Mesenchymal stem cell (in vitro differentiated cells and primary cell): ENCODE results near the gene ESRP2.

ENCODE experiments used
- DNase-seq: peaks from one replicate; pipeline ENCODE4 v3.0.0-alpha.2; 2013
- H2AFZ ChIP-seq: one replicate; pipeline ENCODE4 v1.6.1; 2013; ENCODE audit warnings: low read depth, mild to moderate bottlenecking, control low read depth, inconsistent platforms, low read length, moderate library complexity
- H2AK5ac ChIP-seq: 2 replicates; pipeline ENCODE4 v1.6.1; 2013; ENCODE audit warnings: low read length, moderate library complexity, mild to moderate bottlenecking, inconsistent platforms; ENCODE audit not compliant: severe bottlenecking
- H2BK120ac ChIP-seq: one replicate; pipeline ENCODE4 v1.6.1; 2013; ENCODE audit warnings: low read depth, mild to moderate bottlenecking, inconsistent platforms, low read length, moderate library complexity
- H2BK12ac ChIP-seq, 2 experiments: one replicate each; pipeline ENCODE4 v1.6.1; 2013; ENCODE audit warnings: inconsistent platforms in 2 of 2, low read length in 2 of 2, mild to moderate bottlenecking in 2 of 2, moderate library complexity in 2 of 2, control low read depth in 1 of 2
- H2BK15ac ChIP-seq: one replicate; pipeline ENCODE4 v1.6.1; 2013; ENCODE audit warnings: mild to moderate bottlenecking, low read depth, inconsistent platforms; ENCODE audit not compliant: poor library complexity, severe bottlenecking
- H2BK5ac ChIP-seq: 2 replicates; pipeline ENCODE4 v1.6.1; 2013; ENCODE audit warnings: low read depth, mild to moderate bottlenecking, low read length, control low read depth, inconsistent platforms; ENCODE audit not compliant: poor library complexity, severe bottlenecking
- H3K14ac ChIP-seq, 2 experiments: one replicate each; pipeline ENCODE4 v1.6.1; 2013; ENCODE audit warnings: inconsistent platforms in 2 of 2, low read length in 2 of 2, control low read depth in 1 of 2, mild to moderate bottlenecking in 1 of 2, moderate library complexity in 1 of 2
- H3K18ac ChIP-seq, 2 experiments: one replicate each; pipeline ENCODE4 v1.6.1; 2013; ENCODE audit warnings: inconsistent platforms in 2 of 2, low read length in 2 of 2, control low read depth in 1 of 2, low read depth in 1 of 2, mild to moderate bottlenecking in 1 of 2
- H3K23ac ChIP-seq, 2 experiments: one replicate each; pipeline ENCODE4 v1.6.1; 2013; ENCODE audit warnings: inconsistent platforms in 2 of 2, low read length in 2 of 2, mild to moderate bottlenecking in 2 of 2, moderate library complexity in 2 of 2, control low read depth in 1 of 2
- H3K27ac ChIP-seq: 2 replicates; pipeline ENCODE4 v1.5.1; 2013; ENCODE audit warnings: mild to moderate bottlenecking, moderate library complexity, low read length, control low read depth, inconsistent platforms; ENCODE audit not compliant: poor library complexity, severe bottlenecking
- H3K27me3 ChIP-seq, 2 experiments: 2 replicates each; pipeline versions ENCODE4 v1.6.1 to v1.7.0; 2013; ENCODE audit warnings: low read length in 2 of 2, mild to moderate bottlenecking in 2 of 2, moderate library complexity in 2 of 2, control low read depth in 1 of 2, inconsistent platforms in 1 of 2; ENCODE audit not compliant: control insufficient read depth in 1 of 2, insufficient read depth in 1 of 2
- H3K36me3 ChIP-seq, 2 experiments: 2 replicates each; pipeline versions ENCODE4 v1.6.1 to v1.7.0; 2013; ENCODE audit warnings: low read length in 2 of 2, control low read depth in 1 of 2, inconsistent platforms in 1 of 2, low read depth in 1 of 2, mild to moderate bottlenecking in 1 of 2; ENCODE audit not compliant: insufficient read depth in 2 of 2, control insufficient read depth in 1 of 2
- H3K4ac ChIP-seq, 2 experiments: one replicate each; pipeline ENCODE4 v1.6.1; 2013; ENCODE audit warnings: inconsistent platforms in 2 of 2, low read length in 2 of 2, mild to moderate bottlenecking in 2 of 2, moderate library complexity in 2 of 2, control low read depth in 1 of 2, low read depth in 1 of 2
- H3K4me1 ChIP-seq: 2 replicates; pipeline ENCODE4 v1.6.1; 2013; ENCODE audit warnings: low read depth, low read length, control low read depth; ENCODE audit not compliant: control insufficient read depth, insufficient read depth
- H3K4me2 ChIP-seq: 2 replicates; pipeline ENCODE4 v1.6.1; 2013; ENCODE audit warnings: low read length, mild to moderate bottlenecking, inconsistent platforms; ENCODE audit not compliant: poor library complexity, severe bottlenecking
- H3K4me3 ChIP-seq, 2 experiments: 2 replicates each; pipeline versions ENCODE4 v1.5.1 to v1.7.0; 2013; ENCODE audit warnings: low read length in 2 of 2, mild to moderate bottlenecking in 2 of 2, control low read depth in 1 of 2, low read depth in 1 of 2; ENCODE audit not compliant: insufficient read depth in 1 of 2
- H3K79me1 ChIP-seq: replicated peaks from 2 replicates; pipeline ENCODE4 v1.6.1; 2013; ENCODE audit warnings: mild to moderate bottlenecking, control low read depth, low read length, inconsistent platforms; ENCODE audit not compliant: poor library complexity, severe bottlenecking
- H3K9ac ChIP-seq: 2 replicates; pipeline ENCODE4 v1.7.0; 2013; ENCODE audit warnings: mild to moderate bottlenecking, low read length, moderate library complexity
- H3K9me3 ChIP-seq: 2 replicates; pipeline ENCODE4 v1.7.0; 2013; ENCODE audit warnings: mild to moderate bottlenecking, low read length; ENCODE audit not compliant: control insufficient read depth
- H4K8ac ChIP-seq: one replicate; pipeline ENCODE4 v1.6.1; 2013; ENCODE audit warnings: inconsistent platforms, mild to moderate bottlenecking, low read length, moderate library complexity
- H4K91ac ChIP-seq: one replicate; pipeline ENCODE4 v1.6.1; 2013; ENCODE audit warnings: mild to moderate bottlenecking, low read length, inconsistent platforms
- WGBS: methylation state at CpG from one replicate; pipeline ENCODE4 v1.1.7; 2013; ENCODE audit warnings: mixed read lengths; 5-methylcytosine and 5-hydroxymethylcytosine counted together

ESRP2 gene

DNA sequence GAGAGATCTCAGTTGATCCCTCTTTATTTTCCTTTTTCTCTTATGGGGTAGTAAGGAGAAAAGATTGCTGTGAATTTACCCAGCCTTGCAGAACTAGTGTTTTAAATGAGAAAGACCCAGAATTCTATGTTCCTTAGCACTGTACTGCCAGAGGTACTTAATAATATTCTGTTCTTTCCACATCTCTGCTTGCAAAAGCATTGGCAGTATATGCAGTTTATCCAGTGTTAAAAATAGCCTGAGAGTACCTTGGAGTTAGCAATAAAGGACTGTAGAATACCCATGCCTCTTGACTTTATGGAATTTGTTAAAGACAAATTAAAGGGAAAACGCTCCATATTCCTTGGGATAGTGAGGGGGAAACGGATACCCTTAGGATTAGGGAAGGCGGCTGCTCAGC is 40.3 kb upstream of the ESRP2 start:
- 67% methylated on average over 3 of the region's 3 CpGs for WGBS
- H2BK15ac ChIP-seq = no peak overlapping the region
- no peak for DNase-seq

DNA sequence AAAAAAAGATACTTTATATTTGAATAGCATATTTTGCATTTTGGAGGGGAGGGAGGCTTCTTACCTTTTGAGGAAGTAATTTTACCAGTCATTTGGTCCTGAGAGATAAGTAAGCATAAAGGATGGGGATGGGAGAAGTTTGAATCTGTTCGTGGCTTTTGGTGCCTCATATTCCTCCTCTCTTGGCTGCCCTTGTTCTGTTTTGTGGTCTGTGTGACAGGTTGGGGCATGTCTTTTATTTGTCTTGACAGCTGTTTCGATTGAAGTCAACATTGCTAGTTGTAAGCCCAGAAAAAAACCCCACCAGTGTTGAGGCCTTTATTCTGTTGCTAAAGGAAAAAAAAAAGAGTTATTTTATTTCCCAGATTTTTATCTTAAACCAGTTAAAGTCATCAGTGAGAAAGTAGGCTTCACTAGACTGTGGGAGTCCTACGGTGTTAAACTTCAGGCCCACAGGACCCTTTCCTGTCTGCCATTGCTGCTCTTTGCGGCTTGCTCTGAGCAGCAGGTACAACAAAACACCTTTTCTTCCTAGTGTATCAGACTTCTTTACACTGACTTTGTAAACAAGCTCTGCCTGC is 39.8 kb upstream of the ESRP2 start:
- H4K8ac ChIP-seq = no peak overlapping the region
- H2AK5ac ChIP-seq = no peak overlapping the region
- no peak overlapping the region for H3K23ac ChIP-seq
- H3K4me1 ChIP-seq = peaks cover 4% of the 10 kb centered on the region
- no peak overlapping the region for H3K4me2 ChIP-seq
- H3K14ac ChIP-seq = no peak overlapping the region
- H2BK5ac ChIP-seq = no peak overlapping the region
- H2BK120ac ChIP-seq = no peak overlapping the region
- no peaks in the 10 kb centered on the region for H3K27me3 ChIP-seq
- H3K18ac ChIP-seq = no peak overlapping the region
- no peak overlapping the region for H3K9ac ChIP-seq
- no peak for DNase-seq
- no peaks in the 10 kb centered on the region for H3K9me3 ChIP-seq
- H3K27ac ChIP-seq = no peak overlapping the region
- H3K4ac ChIP-seq = no peak overlapping the region
- H3K4me3 ChIP-seq = no peak overlapping the region
- H3K79me1 ChIP-seq = peaks cover 25% of the 10 kb centered on the region
- peaks cover 28 to 49% of the 10 kb centered on the region in 2 experiments for H3K36me3 ChIP-seq
- 85% methylated on average over 3 of the region's 4 CpGs for WGBS
- no peak overlapping the region for H4K91ac ChIP-seq
- no peak overlapping the region for H2AFZ ChIP-seq
- H2BK12ac ChIP-seq = no peak overlapping the region
- H2BK15ac ChIP-seq = no peak overlapping the region

More for the DNA sequence above, 40.3 kb upstream of the ESRP2 start:
- Histone ChIP-seq H4K91ac (no peak overlapping the region), H2BK5ac (no peak overlapping the region), H3K4me2 (no peak overlapping the region), H2AK5ac (no peak overlapping the region), H2AFZ (no peak overlapping the region), H2BK12ac (no peak overlapping the region), H3K9me3 (no peaks in the 10 kb centered on the region), H3K27me3 (no peaks in the 10 kb centered on the region), H3K27ac (no peak overlapping the region), H3K4me3 (no peak overlapping the region), H3K9ac (no peak overlapping the region), H3K18ac (no peak overlapping the region), H3K14ac (no peak overlapping the region), H3K4me1 (peaks cover 2% of the 10 kb centered on the region), H2BK120ac (no peak overlapping the region), H3K36me3 (peaks cover 28 to 54% of the 10 kb centered on the region in 2 experiments), H3K79me1 (peaks cover 28% of the 10 kb centered on the region), H4K8ac (no peak overlapping the region), H3K4ac (no peak overlapping the region), H3K23ac (no peak overlapping the region)

DNA sequence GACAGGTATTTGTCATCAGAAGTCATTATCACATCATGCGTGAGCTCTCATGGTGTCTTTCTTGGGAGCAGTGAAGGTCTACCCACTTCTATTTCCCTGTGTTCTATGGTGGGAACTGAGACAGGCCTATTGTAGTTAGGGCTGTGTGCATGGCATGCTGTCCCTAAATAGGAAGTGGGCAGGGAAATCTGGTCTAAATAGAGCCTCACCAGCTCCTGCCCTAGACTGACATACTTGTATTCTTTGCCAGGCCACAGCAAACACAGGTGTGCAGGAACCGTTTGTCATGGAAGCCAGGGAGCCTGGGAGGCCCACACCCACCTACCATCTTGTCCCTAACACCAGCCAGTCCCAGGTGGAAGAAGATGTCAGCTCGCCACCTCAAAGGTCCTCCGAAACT is 38.5 kb upstream of the ESRP2 start:
- Histone ChIP-seq H3K9me3 (no peaks in the 10 kb centered on the region), H3K4me3 (no peak overlapping the region), H2BK12ac (no peak overlapping the region), H3K23ac (no peak overlapping the region), H3K4ac (no peak overlapping the region), H3K4me1 (peaks cover 6% of the 10 kb centered on the region), H3K9ac (no peak overlapping the region), H2BK15ac (no peak overlapping the region), H2AK5ac (no peak overlapping the region), H4K91ac (no peak overlapping the region), H3K79me1 (peaks cover 18% of the 10 kb centered on the region), H3K4me2 (no peak overlapping the region), H4K8ac (no peak overlapping the region), H3K27ac (no peak overlapping the region), H3K36me3 (peaks cover 26 to 49% of the 10 kb centered on the region in 2 experiments), H3K14ac (no peak overlapping the region), H3K18ac (no peak overlapping the region), H3K27me3 (no peaks in the 10 kb centered on the region), H2BK5ac (no peak overlapping the region), H2BK120ac (no peak overlapping the region), H2AFZ (no peak overlapping the region)
- no peak for DNase-seq
- whole genome bisulfite sequencing = 100% methylated on average over 4 of the region's 4 CpGs

DNA sequence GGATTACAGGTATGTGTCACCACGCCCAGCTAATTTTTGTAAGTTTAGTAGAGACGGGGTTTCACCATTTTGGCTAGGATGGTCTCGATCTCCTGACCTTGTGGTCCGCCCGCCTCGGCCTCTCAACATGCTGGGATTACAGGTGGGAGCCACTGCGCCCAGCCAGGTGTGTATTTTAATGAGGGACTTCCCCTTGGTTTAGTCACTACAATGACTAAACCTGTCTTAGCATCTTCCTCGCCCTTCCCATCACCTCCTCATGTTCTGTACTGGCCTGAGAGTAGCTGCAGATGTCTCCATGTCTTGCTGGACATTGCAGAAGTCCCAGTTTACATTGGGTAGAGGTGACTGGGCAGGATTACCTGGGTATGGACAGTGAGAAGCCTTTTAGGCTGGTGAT is 38.0 kb upstream of the ESRP2 start:
- no peak overlapping the region for H2BK12ac ChIP-seq
- H2AFZ ChIP-seq = no peak overlapping the region
- no peak overlapping the region for H2AK5ac ChIP-seq
- H3K9ac ChIP-seq = no peak overlapping the region
- H2BK5ac ChIP-seq = no peak overlapping the region
- peaks cover 7% of the 10 kb centered on the region for H3K4me1 ChIP-seq
- H3K4me2 ChIP-seq = no peak overlapping the region
- peaks cover 18% of the 10 kb centered on the region for H3K79me1 ChIP-seq
- 97% methylated on average over 3 of the region's 8 CpGs for WGBS
- no peak overlapping the region for H2BK120ac ChIP-seq
- H3K36me3 ChIP-seq = peaks cover 26 to 46% of the 10 kb centered on the region in 2 experiments
- H4K8ac ChIP-seq = no peak overlapping the region
- H3K4me3 ChIP-seq = no peak overlapping the region
- no peak overlapping the region for H3K18ac ChIP-seq
- no peak overlapping the region for H4K91ac ChIP-seq
- no peak overlapping the region for H3K14ac ChIP-seq
- no peak overlapping the region for H3K23ac ChIP-seq
- H3K27me3 ChIP-seq = no peaks in the 10 kb centered on the region
- H3K27ac ChIP-seq = no peak overlapping the region
- no peaks in the 10 kb centered on the region for H3K9me3 ChIP-seq
- DNase-seq = no peak
- H3K4ac ChIP-seq = no peak overlapping the region
- H2BK15ac ChIP-seq = no peak overlapping the region
